GM19239 (cell line): Measurements from ENCODE around the gene CAMK2A.
"Not testable (repeated sequence)": the region's sequence is repeated elsewhere in the genome, so short reads cannot be mapped to it uniquely, and the experiment has no call there.

Experiments
- DNase-seq: peaks from one replicate; pipeline ENCODE4 v3.0.0; 2011; ENCODE audit warnings: low spot score; ENCODE audit not compliant: insufficient read length
- FAIRE-seq: peaks from 2 replicates; lab custom pipeline; 2011; peaks lifted over from hg19 to GRCh38; lab: Jason Lieb, UNC

CAMK2A gene

DNA sequence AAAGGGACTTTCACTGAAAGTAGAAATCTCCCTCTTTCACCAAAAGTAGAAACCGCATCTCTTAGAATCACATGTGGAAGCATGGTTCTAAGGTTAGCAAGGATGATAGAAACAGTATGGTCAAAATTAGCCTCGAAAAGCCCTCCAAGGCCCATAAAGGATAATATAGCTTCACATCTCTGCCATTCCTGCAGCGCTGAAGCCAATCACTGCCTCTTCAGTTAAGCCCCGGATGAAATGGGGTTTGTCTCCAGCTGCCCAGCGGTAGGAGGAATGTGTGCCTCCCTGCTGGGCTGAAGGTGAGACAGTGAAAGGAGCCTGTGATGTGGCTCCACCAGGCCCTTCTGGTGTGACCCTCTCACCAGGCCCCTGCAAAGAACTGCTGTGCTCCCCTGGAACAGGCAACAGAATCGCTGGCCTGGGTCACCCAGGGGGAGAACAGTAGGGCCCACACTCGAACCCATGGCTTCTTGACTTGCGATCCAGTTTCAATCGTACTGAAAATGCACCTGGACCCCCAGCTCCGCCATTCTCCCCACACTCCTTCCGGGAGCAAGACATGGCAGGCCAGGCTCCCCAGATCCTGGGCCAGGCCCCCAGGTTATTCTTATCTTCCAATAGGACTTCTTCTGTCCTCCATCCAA, 47.2 kb downstream of the CAMK2A start:
- no peak for DNase-seq
- no peak for FAIRE-seq

DNA sequence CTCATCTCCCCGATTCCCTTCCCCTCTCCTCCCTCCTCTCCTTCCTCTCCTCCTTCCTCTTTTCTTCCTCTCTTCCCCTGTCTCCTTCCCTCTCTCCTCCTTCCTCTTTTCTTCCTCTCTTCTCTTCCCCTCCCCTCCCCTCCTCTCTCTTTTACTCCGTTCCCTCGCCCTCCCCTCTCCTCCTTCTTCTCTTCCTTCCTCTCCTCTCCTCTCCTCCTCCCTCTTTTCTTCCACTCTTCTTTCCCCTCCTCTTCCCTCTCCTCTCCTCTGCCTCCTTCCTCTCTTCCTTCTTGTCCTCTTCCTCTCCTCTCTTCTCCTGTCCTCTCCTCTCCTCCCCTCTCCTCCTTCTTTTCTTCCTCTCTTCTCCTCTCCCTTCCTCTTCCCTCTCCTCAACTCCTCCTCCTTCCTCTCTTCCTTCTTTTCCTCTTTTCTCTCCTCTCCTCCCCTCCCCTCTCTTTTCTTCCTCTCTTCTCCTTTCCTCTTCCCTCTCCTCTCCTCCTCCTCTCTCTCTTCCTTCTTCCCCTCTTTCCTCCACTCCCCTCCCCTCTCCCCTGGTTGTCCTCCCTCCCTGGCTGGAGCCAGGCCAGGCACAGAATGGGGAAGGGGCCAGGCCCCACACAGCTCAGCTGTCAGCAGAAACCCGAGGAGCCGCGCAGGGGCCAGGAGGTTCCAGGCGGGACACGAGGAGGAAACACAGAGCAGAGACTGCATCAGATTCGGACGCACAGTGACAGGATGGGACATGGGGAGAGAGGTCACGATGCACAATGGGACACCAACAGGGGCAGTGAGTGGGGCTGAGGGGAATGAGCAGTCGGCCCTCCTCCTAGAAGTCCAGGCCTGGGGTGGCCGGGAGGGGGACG, 48.0 kb downstream of the CAMK2A start:
- no peak for DNase-seq
- no peak for FAIRE-seq

GRCh38 chr5:150239794-150240122, 49.8 kb downstream of the CAMK2A start:
- FAIRE-seq (no peak), DNase-seq (no peak)

DNA sequence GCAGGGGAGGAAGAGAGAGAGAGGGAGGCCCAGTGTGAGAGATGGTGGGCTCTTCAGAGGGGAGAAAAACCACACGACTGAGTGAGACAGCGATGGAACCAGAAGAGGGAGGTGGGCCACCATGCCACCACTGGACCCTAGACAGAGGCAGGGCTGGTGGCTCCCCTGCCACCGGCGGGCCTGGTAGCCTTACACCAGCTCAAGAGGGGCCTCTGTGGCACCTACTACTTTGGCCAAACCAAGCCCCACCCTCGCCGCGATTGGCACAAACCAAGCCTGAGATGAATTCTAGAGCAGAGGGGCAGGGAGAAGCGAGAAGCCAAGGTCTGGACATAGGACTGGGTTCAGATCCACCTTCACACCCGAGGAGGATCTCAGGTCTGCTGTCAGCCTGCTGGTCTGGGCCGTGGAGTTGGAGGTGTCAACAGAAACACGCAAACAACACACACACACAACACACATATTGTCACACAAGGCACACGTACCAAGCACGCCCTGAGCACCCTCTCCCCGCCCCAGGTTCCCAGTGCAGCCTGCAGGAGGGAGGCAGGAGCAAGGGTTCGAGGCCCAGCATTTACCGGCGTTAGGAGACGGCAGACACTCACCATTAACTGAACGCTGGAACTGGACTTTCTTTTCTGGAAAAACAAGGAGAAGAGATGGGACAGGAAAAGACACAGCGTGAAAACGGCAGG, 50.3 kb downstream of the CAMK2A start:
- FAIRE-seq: no peak
- DNase-seq: no peak

- FAIRE-seq (no peak), DNase-seq (no peak)
These were observed 50.9 kb downstream of the CAMK2A start for GRCh38 chr5:150238646-150239045.

- DNase-seq (no peak), FAIRE-seq (no peak)
These were observed 52.4 kb downstream of the CAMK2A start for GRCh38 chr5:150236981-150237754.

DNA sequence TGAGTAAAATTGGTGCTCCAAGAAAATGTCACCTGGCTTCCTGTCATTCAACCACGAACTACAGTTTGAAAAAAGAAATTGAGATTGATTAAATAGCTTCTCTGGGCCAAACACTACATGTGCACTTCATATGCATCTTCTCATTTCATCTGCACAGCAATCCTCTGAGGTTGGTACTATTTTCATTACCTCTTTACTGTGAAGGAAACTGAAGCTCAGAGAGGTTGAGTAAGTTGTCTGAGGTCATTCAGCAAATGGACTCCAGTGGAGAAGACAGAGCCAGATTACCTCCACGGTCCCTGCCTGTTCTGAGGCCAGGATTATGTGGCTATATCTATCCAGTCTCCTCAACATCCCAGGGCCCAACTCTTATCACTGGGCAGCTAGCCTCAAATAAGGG, 53.3 kb downstream of the CAMK2A start:
- DNase-seq (no peak), FAIRE-seq (no peak)

- FAIRE-seq: no peak
- DNase-seq: no peak
These were observed 54.1 kb downstream of the CAMK2A start for GRCh38 chr5:150235500-150235854.

DNA sequence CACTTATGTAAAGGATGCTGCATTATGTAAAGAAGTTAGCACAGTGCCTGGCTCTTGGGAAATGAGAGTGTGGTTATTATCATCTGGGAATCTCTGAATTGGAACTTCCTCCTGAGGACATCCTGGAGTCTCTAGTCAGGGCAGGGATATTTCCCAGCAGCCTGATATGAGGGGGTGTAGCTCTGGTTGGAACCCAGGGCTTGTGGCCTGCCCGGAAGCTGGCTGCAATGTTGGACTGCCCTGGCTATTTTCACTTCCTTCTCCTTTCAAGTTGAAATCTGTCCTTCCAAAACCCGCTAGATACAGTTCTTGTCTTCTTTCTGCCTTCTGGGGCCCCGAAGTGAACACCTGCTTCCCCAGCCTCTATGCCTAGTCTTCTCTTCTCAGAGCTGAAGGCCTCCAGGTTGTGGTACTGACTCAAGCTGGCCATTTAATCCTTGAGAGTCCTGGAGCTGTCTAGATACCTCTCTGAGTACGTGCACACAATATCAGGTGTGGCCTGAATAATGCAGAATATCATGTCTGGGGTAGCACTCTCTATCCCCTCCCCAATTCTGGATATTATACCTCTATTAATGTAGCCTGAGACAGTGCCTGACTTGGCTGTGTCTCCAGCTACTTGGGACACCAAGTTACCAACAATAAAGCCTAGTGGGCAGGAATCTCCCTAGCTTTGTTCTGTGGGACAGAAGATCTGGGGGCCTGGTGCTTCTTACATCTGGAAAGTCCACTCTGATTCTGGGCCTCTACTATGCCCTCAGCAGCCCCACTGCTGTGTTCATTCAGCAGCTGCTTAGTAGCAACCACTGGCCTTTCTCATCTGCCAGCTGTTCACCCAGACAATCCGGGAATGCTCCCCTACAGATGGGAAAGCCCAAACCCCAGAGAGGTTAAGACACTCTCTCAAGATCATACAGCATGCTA, 54.7 kb downstream of the CAMK2A start:
- DNase-seq (no peak), FAIRE-seq (no peak)

DNA sequence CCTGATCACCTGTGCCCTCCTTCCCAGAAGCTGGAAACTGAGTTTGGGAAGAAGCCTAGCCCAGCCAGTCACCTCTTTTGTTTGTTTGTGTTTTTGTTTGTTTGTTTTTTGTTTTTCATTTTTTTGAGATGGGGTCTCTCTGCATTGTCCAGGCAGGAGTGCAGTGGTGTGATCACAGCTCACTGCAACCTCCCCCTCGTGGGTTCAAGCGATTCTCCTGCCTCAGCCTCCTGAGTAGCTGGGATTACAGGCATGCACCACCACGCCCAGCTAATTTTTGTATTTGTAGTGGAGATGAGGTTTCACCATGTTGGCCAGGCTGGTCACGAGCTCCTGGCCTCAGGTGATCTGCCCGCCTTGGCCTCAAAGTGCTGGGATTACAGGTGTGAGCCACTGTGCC, 55.9 kb downstream of the CAMK2A start:
- DNase-seq, FAIRE-seq: not testable (repeated sequence)

- DNase-seq: no peak
These were observed 58.7 kb downstream of the CAMK2A start for GRCh38 chr5:150230842-150231241.

DNA sequence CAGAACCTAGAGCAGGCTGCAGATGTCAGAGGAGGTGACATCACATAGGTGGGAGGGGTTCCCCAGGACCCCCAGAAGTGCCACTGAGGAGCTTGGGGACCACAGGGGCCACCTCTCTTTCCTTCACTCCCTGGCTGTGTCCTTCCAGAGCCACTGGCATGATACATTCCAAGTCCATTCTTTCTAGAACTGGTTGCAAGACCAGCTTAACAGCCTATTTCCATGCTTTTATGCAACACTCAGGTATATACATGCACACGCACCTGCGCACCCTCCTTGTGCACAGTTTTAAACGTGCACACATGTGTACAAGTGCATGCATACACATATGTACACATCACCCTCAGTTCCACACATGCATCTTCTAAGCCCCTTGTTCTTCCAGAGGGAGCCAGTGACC, 60.0 kb downstream of the CAMK2A start:
- no peak for DNase-seq
- no peak for FAIRE-seq

More at GRCh38 chr5:150230842-150231241, 58.7 kb downstream of the CAMK2A start:
- no peak for FAIRE-seq

DNA sequence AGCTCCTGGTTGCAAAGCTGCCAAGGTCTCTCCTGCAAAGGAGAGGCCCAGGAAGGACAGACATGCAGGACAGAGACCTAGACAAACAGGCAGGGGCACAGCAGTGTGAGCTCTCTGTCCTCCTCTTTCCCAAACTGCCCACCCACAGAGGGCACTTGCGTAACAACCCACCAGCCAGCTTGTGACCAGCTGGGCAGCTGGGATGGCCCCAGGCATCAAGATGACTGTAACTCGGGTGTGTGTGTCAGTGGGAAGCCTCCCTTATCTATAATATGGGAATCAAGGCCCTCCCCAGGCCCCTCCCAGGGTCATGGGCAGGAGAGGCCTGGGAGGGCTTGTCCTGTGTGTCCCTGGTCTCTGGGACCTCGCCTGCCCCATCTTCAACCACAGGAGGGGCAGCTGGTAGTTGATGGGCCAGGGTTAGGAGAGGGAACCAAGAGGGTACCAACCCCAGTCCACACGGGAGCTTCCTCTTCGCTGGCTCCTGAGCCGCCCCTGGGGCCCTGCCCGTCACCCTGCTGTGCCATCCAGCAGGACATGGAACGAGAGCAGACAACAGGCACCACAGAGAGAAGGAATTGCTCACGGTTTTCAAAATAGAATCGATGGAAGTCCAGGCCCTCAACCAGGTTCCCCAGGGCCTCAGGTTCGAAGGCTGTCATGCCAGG, 61.8 kb downstream of the CAMK2A start:
- no peak for FAIRE-seq
- DNase-seq: no peak

- FAIRE-seq: no peak
- no peak for DNase-seq
These were observed 62.5 kb downstream of the CAMK2A start for GRCh38 chr5:150227036-150227435.

DNA sequence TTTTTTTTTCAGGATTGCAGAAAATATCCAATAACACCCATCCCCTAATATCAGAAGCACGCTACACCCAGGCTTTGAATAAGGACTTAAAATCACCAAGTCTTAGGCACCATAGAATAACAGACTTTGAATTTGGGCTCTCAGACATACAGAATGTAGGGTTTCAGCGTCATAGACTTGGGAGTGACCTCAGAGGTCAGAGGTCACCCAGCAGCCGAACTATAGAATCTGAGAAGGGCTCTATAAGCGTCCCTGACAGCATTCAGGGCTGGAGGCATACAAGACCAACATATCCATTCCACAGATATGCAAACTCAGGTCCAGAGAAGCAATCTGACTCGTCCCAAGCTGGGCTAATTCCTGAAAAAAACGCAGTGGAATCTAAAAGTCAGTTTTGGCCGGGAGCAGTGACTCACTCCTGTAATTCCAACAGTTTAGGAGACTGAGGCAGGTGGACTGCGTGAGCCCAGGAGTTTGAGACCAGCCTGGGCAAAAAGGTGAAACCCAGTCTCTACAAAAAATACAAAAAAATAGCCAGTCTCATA, 65.0 kb downstream of the CAMK2A start:
- no peak for FAIRE-seq
- DNase-seq: no peak

GRCh38 chr5:150223474-150223873, 66.1 kb downstream of the CAMK2A start:
- FAIRE-seq: no peak
- no peak for DNase-seq

GRCh38 chr5:150222906-150223305, 66.7 kb downstream of the CAMK2A start:
- no peak for FAIRE-seq

GRCh38 chr5:150221471-150221870, 68.1 kb downstream of the CAMK2A start:
- DNase-seq (no peak), FAIRE-seq (no peak)

More at GRCh38 chr5:150222906-150223305, 66.7 kb downstream of the CAMK2A start:
- DNase-seq: no peak

- FAIRE-seq (no peak), DNase-seq (no peak)
These were observed 69.7 kb downstream of the CAMK2A start for GRCh38 chr5:150219861-150220260.
